ENCODE data around the gene SELENOI.

The SELENOI gene

DNA sequence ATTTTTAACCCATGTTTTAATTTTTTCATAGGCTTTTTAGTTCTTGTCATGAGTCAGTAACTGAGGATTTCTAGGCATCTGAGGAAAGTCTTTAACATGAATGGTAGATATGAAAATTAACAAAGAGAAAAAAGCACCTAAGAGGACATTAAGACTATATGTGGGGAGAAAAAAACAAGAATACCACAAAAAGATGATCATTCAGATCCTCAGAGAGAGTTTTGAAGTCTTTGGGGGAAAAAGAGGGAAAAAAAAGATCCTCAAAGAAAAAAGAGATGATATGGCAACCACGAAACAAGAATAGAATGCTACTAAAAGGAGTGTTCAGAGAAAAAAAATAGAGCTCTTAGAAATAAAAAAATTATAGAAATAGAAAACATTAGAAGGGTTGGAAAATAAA, 63.8 kb downstream of the SELENOI start:
- DNase-seq = no peak

DNA sequence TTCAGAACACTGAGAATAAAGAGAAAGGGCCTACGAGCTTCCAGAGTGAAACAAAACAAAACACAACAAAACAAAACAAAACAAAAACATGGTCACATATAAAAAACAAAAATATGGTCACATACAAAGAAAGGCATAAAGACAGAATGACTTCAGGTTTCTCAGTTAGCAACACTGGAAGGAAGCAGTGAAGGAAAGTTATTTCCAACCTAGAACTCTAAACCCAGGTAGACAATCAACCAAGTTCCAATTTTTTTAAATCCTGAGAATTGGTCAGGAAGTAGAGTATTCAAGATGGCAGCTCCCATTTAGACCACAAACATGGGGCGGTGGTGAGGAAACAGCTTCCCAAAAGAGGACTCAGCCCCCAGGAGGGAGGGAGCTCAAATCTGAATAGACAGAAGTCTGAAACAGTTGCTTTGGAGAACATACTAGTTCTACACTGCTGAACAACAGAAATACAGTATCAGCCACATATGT, 64.9 kb downstream of the SELENOI start:
- DNase-seq = no peak

DNA sequence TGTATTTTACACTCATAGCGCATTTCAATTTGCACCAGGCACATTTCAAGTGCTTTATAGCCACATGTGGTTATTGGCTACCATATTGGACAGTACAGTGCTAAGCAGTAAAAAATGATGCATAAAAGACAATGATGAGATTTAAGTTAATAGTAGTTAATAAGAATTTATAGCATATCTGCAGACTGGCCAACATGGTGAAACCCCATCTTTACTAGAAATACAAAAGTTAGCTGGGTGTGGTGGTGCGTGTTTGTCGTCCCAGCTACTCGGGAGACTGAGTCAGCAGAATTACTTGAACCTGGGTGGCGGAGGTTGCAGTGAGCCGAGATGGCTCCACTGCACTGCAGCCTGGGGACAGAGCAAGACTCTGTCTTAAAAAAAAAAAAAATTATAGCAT, 65.5 kb downstream of the SELENOI start:
- no peak for DNase-seq

DNA sequence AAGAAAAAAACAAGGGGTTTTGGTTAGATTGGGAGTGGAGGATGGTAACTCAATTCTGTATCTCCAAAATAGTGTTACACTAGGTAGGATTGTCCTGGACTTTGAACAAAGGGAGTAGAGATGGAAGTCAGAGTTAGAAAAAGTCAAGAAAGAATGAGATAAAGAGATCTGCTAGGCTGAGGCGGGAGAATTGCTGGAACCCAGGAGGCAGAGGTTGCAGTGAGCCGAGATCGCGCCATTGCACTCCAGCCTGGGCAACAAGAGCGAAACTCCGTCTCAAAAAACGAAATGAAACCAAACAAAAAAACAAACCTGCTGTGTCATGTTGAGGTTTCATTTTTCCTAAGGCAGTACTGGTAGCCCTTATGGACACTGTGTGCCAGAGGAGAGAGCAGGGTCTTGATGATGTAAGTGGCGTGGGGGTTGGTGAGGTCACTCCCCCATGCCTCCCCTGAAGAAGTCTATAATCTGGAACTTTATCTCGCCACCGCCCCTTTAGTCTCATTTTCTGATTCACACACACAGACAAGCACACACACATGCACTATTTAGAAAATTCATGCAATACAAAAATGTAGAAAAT, 66.2 kb downstream of the SELENOI start:
- DNase-seq = no peak

DNA sequence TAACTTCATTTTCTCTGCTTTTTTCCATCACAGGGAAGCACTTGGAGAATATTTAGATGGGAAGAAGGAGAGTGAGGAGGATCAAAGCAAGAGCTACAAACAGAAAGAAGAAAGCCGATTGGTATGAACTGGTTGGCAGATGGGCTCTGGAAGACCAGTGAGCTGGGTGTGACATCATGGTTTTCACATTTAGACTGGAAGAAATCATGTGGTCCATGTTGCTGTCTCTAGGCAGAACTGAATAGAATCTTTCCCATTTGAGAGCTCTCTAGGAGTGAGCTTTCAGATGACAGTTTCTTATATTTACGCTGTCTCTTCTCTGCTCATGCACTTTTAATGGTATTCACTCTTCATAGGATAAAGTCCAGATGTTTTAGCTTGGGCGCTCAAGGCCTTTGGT, 68.4 kb downstream of the SELENOI start:
- no peak for DNase-seq

DNA sequence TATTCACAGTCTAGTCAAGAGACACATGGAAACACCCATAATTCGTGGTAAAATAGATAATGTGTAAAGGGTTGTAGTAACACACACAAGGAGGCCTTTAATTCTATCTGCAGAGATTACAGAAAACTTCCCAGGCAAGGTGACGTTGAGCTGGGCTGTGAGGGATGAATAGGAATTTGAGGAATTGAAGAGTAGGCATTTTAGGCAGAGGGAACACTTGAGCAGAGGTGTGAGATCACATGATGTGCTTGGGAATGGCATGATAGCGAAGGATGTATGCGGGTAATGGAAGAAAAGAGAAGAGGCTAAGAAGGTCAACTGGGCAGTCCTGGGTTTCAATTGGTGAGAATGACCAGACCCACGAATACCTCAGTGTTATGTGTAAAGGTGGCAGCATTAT, 76.0 kb downstream of the SELENOI start:
- DNase-seq = no peak

DNA sequence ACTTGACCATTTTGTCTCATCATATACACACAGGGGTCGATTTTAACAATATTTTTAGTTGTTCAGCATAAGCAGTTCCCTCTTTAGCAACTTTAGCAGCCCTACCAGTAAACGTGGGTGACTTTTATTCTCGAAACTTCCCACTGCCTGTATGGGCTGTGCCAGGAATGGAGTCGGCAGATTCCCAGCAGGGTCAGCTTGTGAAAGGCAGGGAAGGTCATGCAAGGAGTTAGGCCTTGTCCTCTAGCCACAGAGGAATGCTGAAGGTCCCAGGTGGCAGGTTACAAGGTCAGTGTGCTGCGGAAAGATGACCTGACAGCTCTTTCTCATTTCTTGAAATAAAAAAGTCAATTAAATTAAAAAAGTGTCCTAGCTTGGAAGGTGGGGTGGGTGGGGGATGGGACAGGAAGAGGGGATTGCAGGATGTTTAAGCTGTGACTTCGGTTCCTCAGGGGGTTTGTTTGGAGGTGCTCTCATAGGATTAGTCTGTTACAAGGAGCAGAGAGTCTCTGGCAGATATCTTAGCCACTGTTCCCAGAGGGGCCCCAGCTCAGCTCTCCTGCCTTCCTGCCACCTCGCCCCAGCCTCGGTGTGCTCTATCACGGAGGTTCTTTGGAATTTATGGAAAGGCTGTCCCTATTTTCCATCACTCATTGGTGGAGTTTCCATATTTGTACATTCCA, 77.1 kb downstream of the SELENOI start:
- no peak for DNase-seq

DNA sequence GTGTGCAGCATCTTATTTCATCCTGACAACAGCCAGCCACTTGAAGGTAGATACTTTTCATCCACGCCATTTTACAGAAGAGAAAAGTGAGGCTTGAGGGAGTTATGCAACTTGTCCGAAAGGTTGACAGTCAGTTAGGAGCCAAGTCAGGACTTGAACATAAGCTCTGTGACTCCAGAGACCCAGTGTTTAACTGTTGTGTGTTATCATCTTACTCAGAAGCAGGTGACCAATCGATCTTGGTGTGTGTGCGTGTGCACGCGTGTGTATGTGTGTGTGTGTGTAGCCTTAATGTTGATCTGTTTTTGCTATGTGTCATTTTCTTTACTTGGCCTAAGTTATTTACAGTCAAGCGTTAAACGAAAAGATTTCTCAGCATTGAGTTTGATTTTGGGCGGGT, 77.8 kb downstream of the SELENOI start:
- no peak for DNase-seq

DNA sequence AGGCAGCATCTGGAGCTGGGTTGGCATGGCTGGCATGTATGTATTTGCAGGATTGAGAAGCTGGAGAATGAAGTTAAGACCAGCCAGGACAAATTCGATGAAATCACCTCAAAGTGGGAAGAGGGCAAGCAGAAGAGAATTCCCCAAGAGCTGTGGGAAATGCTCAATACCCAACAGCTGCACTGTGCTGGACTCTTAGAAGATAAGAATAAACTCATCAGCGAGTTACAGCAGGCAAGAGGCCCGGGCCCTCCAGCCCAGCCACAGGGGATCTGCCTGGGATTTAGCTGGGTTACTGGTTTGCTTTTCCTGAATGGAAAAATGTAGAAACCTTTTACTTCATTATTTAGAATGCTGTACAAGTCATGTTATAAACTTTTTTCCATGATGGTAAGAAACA, 78.3 kb downstream of the SELENOI start:
- DNase-seq = no peak

DNA sequence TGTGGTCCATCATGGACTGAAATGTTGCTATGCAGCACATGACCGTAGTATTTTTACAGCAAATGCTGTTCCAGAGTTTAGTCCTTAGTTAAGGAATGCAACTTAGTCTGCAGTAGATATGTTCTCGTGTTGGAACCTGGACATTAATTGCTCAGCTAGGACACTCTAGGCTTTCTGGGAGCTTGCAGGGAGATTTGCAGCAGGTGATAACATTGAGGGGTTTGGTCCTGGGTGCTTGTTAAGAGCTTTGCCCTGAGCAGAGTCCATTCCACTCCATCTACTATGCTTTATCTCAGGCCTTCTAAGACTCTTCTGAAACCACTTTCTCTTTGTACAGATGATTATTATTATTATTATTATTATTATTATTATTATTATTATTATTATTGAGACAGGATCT, 82.9 kb downstream of the SELENOI start:
- DNase-seq = no peak

DNA sequence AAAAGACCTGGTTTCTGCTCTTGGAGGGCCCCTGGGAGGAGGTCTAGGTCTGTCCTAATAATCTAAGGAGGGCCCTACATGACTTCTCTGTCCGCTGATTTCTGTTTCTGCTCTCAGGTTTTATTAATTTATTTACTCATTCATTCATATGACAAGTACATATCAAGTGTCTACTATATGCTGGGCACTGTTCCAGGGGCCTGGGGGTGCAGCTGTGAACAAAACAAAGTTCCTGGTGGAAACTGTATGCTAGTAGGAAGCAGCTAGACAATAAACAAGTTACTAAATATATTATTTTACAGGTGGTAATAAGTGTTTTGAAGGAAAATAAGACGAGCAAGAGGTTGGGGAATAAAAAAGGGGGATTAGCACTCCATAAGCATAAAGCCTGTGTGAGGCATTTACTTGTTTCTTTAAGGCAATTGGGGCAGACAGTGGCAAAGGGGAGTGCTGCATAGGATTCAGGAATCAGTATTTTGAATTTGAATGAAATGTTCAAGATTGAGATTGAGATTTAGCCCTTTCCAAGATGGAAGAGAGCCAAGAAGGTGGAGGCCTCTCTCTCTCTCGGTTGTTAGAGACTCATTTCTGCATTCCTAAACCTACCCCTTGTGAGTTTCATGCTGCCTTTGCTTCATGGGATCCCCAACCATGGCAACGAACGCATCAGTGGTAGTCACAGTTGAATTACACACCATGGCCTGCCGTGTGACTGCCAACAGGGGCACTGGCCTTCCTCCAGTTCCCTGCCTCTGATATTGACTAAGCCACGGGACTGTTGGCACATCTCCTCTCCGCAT, 84.0 kb downstream of the SELENOI start:
- peak in 5 of 56 donors; percentile 1 to 32 (median 22) for DNase-seq

DNA sequence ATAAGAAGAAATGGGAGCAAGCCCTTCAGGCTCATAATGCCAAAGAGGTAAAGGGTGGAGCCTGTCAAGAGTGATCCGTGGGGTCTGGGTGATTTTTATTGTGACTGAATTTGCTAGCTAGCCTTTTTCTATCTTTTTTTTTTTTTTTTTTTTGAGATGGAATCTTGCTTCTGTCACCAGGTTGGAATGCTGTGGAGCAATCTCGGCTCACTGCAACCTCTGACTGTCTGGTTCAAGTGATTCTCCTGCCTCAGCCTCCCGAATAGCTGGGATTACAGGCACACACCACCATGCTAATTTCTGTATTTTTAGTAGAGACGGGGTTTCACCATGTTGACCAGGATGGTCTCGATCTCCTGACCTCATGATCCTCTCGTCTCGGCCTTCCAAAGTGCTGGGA, 84.9 kb downstream of the SELENOI start:
- DNase-seq = no peak

DNA sequence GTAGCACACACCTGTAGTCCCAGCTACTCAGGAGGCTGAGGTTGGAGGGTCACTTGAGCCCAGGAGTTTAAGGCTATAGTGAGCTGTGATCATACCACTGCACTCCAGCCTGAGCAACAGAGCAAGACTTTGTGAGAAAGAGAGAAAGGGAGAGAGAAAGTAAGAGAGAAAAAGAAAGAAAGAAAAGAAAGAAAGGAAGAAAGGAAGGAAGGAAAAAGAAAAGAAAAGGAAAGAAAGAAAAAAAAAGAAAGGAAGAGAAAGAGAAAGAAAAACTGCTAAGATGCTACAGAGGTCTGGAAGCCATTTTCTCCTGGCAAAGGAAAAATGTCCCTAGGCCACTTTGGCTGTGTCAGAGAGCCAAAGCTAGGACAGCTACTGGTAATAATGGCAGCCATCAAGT, 86.4 kb downstream of the SELENOI start:
- DNase-seq = no peak

DNA sequence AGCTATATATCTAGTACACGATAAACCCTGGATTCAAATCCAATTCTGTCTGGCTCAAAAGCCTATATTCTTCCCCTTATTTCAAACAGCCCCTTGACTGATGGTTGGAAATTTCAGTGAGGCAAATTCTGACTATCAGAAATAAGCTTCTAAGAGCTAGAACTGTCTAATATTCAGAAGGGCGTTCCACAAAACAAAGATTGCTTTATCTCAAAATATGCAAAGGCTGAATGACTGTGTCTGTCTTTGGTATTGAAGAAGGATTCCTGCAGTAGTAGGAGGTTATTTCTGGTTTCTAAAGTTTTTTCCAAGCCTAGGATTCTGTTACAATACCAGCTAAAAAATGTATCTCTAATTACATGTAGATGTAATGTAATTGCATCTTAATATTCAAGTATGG, 86.9 kb downstream of the SELENOI start:
- no peak for DNase-seq

DNA sequence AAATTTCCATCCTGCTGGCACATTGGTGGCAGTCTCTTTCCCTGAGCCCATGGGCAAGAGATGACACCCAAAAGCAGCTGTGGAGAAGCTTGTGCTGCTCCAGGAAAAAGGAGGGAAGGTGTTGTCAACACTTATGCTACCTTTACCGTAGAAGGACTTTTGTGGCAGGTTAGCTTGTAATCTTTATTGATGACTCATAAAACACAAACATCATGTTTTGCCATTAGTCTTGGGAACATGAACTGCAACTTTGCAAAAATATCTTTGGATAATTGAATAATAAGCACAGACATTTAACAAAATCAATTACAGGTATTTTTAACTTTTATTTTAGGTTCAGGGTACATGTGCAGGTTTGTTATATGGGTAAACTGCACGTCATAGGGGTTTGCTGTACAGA, 89.2 kb downstream of the SELENOI start:
- no peak for DNase-seq

DNA sequence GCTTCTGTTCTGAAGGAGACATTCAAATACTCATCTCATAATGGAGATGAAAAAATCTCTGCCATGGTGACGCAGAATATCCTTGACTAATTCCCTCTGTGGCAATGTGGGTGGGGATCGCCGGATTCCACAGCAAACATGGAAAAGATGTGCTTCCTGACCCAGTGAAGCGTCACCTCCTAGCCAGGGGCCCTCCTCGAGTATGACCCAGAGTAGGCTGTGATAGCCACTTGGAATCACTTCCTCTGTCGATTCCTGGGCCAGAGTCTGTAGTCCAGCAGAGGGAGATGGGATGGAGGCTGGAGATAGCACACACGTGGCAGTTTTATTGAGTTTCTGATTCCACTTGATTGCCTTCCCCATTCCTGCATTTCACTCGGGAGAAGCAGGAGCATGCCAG, 92.6 kb downstream of the SELENOI start:
- DNase-seq = no peak

DNA sequence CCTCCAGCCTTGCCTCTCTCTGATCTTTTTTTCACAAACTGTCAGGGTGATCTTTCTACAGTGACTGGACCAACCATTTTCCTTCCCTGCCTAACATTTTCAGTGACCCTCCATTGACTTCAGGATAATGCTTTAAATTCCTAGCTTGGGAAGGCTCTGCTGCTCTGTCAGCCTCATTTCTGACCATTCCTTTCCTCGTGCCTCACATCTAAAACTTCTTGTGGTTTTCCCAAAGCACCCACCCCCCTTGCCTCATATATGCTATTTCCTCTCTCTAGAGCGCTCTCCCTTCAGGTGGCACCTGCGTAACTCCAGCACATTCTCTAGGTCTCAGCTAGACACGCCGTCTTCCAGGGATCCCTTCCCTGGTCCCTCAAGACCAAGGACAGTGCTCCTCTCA, 93.0 kb downstream of the SELENOI start:
- DNase-seq = no peak

DNA sequence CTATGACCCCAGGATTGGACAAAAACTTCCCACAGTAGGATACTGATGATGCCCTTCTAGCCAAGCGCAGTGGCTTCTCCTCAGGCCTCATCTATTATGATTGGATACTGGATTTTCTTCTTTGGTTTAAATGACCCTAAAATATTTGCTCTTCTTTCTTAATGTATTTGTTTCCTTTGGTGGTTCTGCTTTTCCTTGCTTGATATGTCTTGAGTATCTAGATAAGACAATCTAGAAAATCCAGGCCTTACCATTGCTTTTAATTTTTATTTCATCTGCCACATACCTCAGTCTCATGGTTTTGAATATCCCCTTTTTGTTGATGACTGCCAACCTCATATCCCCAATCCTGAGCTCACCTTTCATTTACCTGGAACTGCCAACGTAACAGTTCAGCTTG, 96.4 kb downstream of the SELENOI start:
- DNase-seq = no peak

DNA sequence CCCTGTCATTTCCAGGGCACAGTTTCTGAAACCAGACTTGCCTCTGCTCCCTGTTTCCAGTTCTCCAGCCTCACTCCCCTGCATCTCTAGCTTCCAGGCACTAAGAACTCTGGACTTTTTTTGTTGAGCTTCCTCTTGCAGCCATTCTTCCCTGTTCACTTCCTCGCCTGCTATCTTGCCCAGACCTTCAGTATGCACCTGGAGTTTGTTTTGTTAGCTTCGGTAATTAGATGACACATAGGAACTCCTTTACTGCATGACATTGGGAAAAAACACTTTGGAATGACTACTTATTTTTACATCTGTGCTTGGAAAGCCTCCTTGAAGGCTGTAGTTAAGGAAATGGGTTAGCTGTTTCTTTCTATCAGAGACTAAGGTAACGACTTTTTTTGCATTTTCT, 96.8 kb downstream of the SELENOI start:
- DNase-seq = no peak

DNA sequence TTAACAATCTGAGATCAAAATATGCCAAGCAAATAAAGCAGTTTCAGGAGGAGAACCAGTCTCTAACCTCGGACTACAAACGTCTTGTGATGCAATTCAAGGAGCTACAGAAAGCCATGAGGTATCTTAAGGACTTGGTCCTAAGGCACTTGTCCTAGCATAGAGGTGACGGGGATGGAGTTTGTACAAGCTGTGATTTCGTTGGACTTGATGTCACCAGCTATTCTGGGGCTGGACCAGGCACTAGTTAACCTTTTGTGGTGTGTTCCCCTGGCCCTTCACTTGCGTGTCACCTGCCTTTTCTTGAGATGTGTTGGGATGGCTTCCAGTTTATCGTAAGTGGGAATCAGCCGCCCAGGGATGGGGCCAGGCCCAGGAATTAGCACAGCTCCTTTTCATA, 98.3 kb downstream of the SELENOI start:
- DNase-seq = no peak

Measured in nucleus accumbens (tissue), 56 donors.